Fibroblast of lung (primary cell): Measurements from ENCODE around the gene TFG. TPM values are rescaled to one million over a fixed set of nuclear protein-coding genes. Genes with fewer than 3 reads are reported as not detected.

Experiments used
- DNase-seq, 2 donors: peaks; one replicate each; pipeline versions ENCODE4 v3.0.0 to v3.0.0-alpha.2; 2010; ENCODE audit warnings: low read depth in 2 of 2
- H2AFZ ChIP-seq: 2 replicates; pipeline ENCODE4 v1.5.1; 2012; ENCODE audit warnings: low read length, control low read depth, inconsistent platforms
- H3K27ac ChIP-seq: 2 replicates; pipeline ENCODE4 v1.5.1; 2011; ENCODE audit warnings: low read length, control low read depth; ENCODE audit not compliant: insufficient read depth
- H3K27me3 ChIP-seq: 2 replicates; pipeline ENCODE4 v1.5.1; 2011; ENCODE audit warnings: mild to moderate bottlenecking, low read length; ENCODE audit not compliant: control insufficient read depth, insufficient read depth
- H3K36me3 ChIP-seq: 2 replicates; pipeline ENCODE4 v1.5.1; 2011; ENCODE audit warnings: low read length; ENCODE audit not compliant: control insufficient read depth, insufficient read depth
- H3K4me1 ChIP-seq: 2 replicates; pipeline ENCODE4 v1.5.1; 2011; ENCODE audit warnings: low read length; ENCODE audit not compliant: control insufficient read depth, insufficient read depth; ENCODE audit errors: extremely low read depth
- H3K4me2 ChIP-seq: 2 replicates; pipeline ENCODE4 v1.5.1; 2011; ENCODE audit warnings: low read length, control low read depth; ENCODE audit not compliant: insufficient read depth; ENCODE audit errors: extremely low read depth
- H3K4me3 ChIP-seq, 4 experiments: fragments of 200-600 bp in 1 of 4; sonication (generic) in 1 of 4; replicated peaks in 1 of 4; 2 replicates each; pipeline ENCODE4 v1.5.1; 2011 to 2016; ENCODE audit warnings: low read length in 4 of 4, low read depth in 3 of 4, mild to moderate bottlenecking in 3 of 4, control low read depth in 2 of 4, inconsistent platforms in 1 of 4, mixed read lengths in 1 of 4; ENCODE audit not compliant: insufficient read depth in 1 of 4; ENCODE audit errors: control extremely low read depth in 1 of 4
- H3K79me2 ChIP-seq: 2 replicates; pipeline ENCODE4 v1.5.1; 2012; ENCODE audit warnings: mild to moderate bottlenecking, low read length, inconsistent platforms; ENCODE audit not compliant: control insufficient read depth, insufficient read depth
- H3K9ac ChIP-seq: 2 replicates; pipeline ENCODE4 v1.5.1; 2011; ENCODE audit warnings: mild to moderate bottlenecking, low read length, control low read depth; ENCODE audit not compliant: insufficient read depth
- H3K9me3 ChIP-seq: 2 replicates; pipeline ENCODE4 v1.5.1; 2012; ENCODE audit warnings: low read depth, low read length; ENCODE audit not compliant: control insufficient read depth, insufficient read depth
- H4K20me1 ChIP-seq: 2 replicates; pipeline ENCODE4 v1.5.1; 2011; ENCODE audit warnings: low read length; ENCODE audit not compliant: control insufficient read depth, insufficient read depth; ENCODE audit errors: extremely low read depth
- CTCF ChIP-seq, 2 donors: IDR thresholded peaks in 1 of 2; conservative IDR thresholded peaks in 1 of 2; 1 replicate in 1 of 2; 2 replicates in 1 of 2; pipeline ENCODE4 v1.5.1; 2011 to 2012; ENCODE audit warnings: low read length in 2 of 2, control low read depth in 1 of 2, inconsistent platforms in 1 of 2, low read depth in 1 of 2, mild to moderate bottlenecking in 1 of 2
- EZH2 ChIP-seq: IDR thresholded peaks from 2 replicates; pipeline ENCODE4 v1.5.1; 2012; ENCODE audit warnings: low read length, control low read depth, mild to moderate bottlenecking; ENCODE audit errors: missing control alignments
- polyA plus RNA-seq, 2 donors: library from polyadenylated mRNA; depleted of rRNA in 1 of 2; stranded (reverse) in 1 of 2; unstranded in 1 of 2; fragments of >200 nt; gene quantifications; 2 replicates each; pipeline ENCODE4 v1.2.1, GENCODE V29; 2011 to 2012; ENCODE audit warnings: missing spikeins in 1 of 2
- total RNA-seq: library from RNA; depleted of rRNA; stranded (reverse); fragments of >200 nt; gene quantifications from 2 replicates; pipeline ENCODE4 v1.2.1, GENCODE V29; 2014

The TFG gene
- total and polyA plus RNA-seq, 2 donors (not counting 1 experiment from before 2014, with no cell fraction given): 60.6 to 174 TPM

- Histone ChIP-seq H3K4me3 (no peak overlapping the region), H3K36me3 (no peaks in the 10 kb centered on the region), H2AFZ (no peak overlapping the region), H3K4me1 (no peaks in the 10 kb centered on the region), H3K27ac (no peak overlapping the region), H3K9ac (no peak overlapping the region), H3K27me3 (no peaks in the 10 kb centered on the region), H4K20me1 (no peaks in the 10 kb centered on the region), H3K4me2 (no peak overlapping the region), H3K79me2 (no peaks in the 10 kb centered on the region), H3K9me3 (no peaks in the 10 kb centered on the region)
- no peak for TF ChIP-seq CTCF (conservative IDR thresholded peaks at IDR 0.05 in 1 of 2, IDR thresholded peaks at IDR 0.05 in 1 of 2; ENCODE audit: low read depth in 1 of 2, low read length in 2 of 2)
- TF ChIP-seq EZH2: no peak
- no peak for DNase-seq
Measured at GRCh38 chr3:100703865-100704264, 5.4 kb upstream of the TFG start.

- Histone ChIP-seq H3K4me1 (no peaks in the 10 kb centered on the region), H3K4me2 (no peak overlapping the region), H3K36me3 (no peaks in the 10 kb centered on the region), H3K9ac (no peak overlapping the region), H2AFZ (no peak overlapping the region), H3K4me3 (no peak overlapping the region), H3K27me3 (no peaks in the 10 kb centered on the region), H4K20me1 (no peaks in the 10 kb centered on the region), H3K79me2 (peaks cover 16% of the 10 kb centered on the region), H3K9me3 (no peaks in the 10 kb centered on the region), H3K27ac (no peak overlapping the region)
- DNase-seq: peak in 1 of 2 donors; percentile 24
- no peak for TF ChIP-seq EZH2
- TF ChIP-seq CTCF (conservative IDR thresholded peaks at IDR 0.05 in 1 of 2, IDR thresholded peaks at IDR 0.05 in 1 of 2; ENCODE audit: low read depth in 1 of 2, low read length in 2 of 2): no peak
Measured at GRCh38 chr3:100706365-100706764, 2.9 kb upstream of the TFG start.

GRCh38 chr3:100708644-100708988 is 678 bp upstream of the TFG start:
- Histone ChIP-seq H3K4me3 (peak overlapping the region; percentile 52 to 80 (median 53)), H3K4me2 (peak overlapping the region; percentile 66), H3K4me1 (no peaks in the 10 kb centered on the region), H3K36me3 (no peaks in the 10 kb centered on the region), H3K27me3 (no peaks in the 10 kb centered on the region), H4K20me1 (no peaks in the 10 kb centered on the region), H3K9me3 (no peaks in the 10 kb centered on the region), H3K9ac (no peak overlapping the region), H3K79me2 (peaks cover 38% of the 10 kb centered on the region), H3K27ac (peak overlapping the region; percentile 93), H2AFZ (peak overlapping the region; percentile 82)
- DNase-seq: no peak
- no peak for TF ChIP-seq EZH2
- TF ChIP-seq CTCF (conservative IDR thresholded peaks at IDR 0.05 in 1 of 2, IDR thresholded peaks at IDR 0.05 in 1 of 2; ENCODE audit: low read depth in 1 of 2, low read length in 2 of 2): no peak
